MCF 10A (cell line): ENCODE measurements around the gene ATF7IP. TPM values are rescaled to one million over a fixed set of nuclear protein-coding genes. Genes with fewer than 3 reads are reported as not detected.

Experiments
- BruUV-seq: library from RNA; stranded (reverse); fragments of 400-500 nt; replicated peaks from 2 replicates; lab custom pipeline; 2021; lab: Mats Ljungman, UMichigan
- CTCF ChIA-PET: fragments of 300-600 bp; sonication (Branson Sonifier 250); formaldehyde crosslinking; extraction: SDS; loops from one replicate; lab custom pipeline; 2021; ENCODE audit warnings: antibody characterized with exemption, inconsistent platforms; lab: Yijun Ruan, JAX
- POLR2A ChIA-PET: fragments of 300-600, 350-650 bp; sonication (Branson Sonifier 250); formaldehyde crosslinking; extraction: SDS; loops from one replicate; lab custom pipeline; 2020; ENCODE audit warnings: antibody characterized with exemption, inconsistent platforms; lab: Yijun Ruan, JAX
- DNase-seq: peaks from one replicate; pipeline ENCODE4 v3.0.0-alpha.2; 2018; ENCODE audit not compliant: unreplicated experiment
- H3K27ac Mint-ChIP-seq: one replicate; pipeline ENCODE4 v1.8.0; 2022; ENCODE audit warnings: mild to moderate bottlenecking, low read depth, mixed read lengths; ENCODE audit not compliant: unreplicated experiment
- H3K27me3 Mint-ChIP-seq: one replicate; pipeline ENCODE4 v1.8.0; 2022; ENCODE audit warnings: mixed read lengths; ENCODE audit not compliant: insufficient read depth, unreplicated experiment
- H3K36me3 Mint-ChIP-seq: one replicate; pipeline ENCODE4 v1.8.0; 2022; ENCODE audit warnings: mild to moderate bottlenecking, moderate library complexity, mixed read lengths; ENCODE audit not compliant: insufficient read depth, unreplicated experiment
- H3K4me1 Mint-ChIP-seq: one replicate; pipeline ENCODE4 v1.8.0; 2022; ENCODE audit warnings: mixed read lengths; ENCODE audit not compliant: insufficient read depth, unreplicated experiment
- H3K4me3 Mint-ChIP-seq: one replicate; pipeline ENCODE4 v1.8.0; 2022; ENCODE audit warnings: mild to moderate bottlenecking, moderate library complexity, mixed read lengths; ENCODE audit not compliant: unreplicated experiment
- H3K9me3 Mint-ChIP-seq: one replicate; pipeline ENCODE4 v1.8.0; 2022; ENCODE audit warnings: mixed read lengths; ENCODE audit not compliant: unreplicated experiment
- intact Hi-C: fragments of 100-400 bp; cut with micrococcal nuclease; formaldehyde crosslinking; loops from 2 replicates; pipeline ENCODE4 v1.14.1; 2022
- total RNA-seq: library from RNA; stranded (reverse); gene quantifications from 2 replicates; pipeline ENCODE4 v1.2.3, GENCODE V29; 2022
- TF ChIP-seq, protein P1 (sequence below): fragments of 200-600 bp; IDR thresholded peaks from one replicate; pipeline ENCODE4 v1.8.0; 2022; ENCODE audit warnings: antibody characterized with exemption, mild to moderate bottlenecking; ENCODE audit not compliant: unreplicated experiment

ATF7IP gene
- total RNA-seq, 1 experiment from 2014 or later: 29.4 TPM

DNA sequence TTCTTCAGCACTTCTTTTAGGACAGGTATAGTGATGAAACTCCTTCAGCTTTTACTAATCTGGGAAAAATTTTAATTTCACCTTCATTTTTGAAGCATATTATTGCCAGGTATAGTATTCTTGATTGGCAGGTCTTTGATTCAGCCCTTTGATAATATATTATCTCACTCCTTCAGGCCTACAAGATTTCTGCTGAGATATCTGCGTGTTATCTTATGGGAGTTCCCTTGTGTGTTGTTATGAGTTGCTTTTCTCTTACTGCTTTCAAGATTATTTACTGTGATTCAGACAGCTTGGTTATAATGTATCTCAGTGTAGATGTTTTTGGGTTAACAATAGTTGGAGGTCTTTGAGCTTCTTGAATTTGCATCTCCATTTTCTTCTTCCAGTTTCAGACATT, 87.4 kb downstream of the ATF7IP start:
- CTCF ChIA-PET: interaction anchor here (0.7 to 3.2 kb wide), 5 partner anchors 11 to 267 kb away, joined by 3 to 13 read pairs (median 11); no protein-coding TSS in a partner anchor
- no peak overlapping the region for H3K4me3 Mint-ChIP-seq
- DNase-seq: no peak
- no TSS peak for BruUV-seq
- H3K27ac Mint-ChIP-seq: no peak overlapping the region
- H3K27me3 Mint-ChIP-seq: no peaks in the 10 kb centered on the region
- peaks cover 7% of the 10 kb centered on the region for H3K4me1 Mint-ChIP-seq
- peaks cover 64% of the 10 kb centered on the region for H3K36me3 Mint-ChIP-seq
- intact Hi-C loops: no loop called here
- no peaks in the 10 kb centered on the region for H3K9me3 Mint-ChIP-seq
- POLR2A ChIA-PET: interaction anchor here (0.6 to 0.9 kb wide), 3 partner anchors 11 to 17 kb away, joined by 3 to 6 read pairs (median 6); no protein-coding TSS in a partner anchor
- TF ChIP-seq, protein P1, sequence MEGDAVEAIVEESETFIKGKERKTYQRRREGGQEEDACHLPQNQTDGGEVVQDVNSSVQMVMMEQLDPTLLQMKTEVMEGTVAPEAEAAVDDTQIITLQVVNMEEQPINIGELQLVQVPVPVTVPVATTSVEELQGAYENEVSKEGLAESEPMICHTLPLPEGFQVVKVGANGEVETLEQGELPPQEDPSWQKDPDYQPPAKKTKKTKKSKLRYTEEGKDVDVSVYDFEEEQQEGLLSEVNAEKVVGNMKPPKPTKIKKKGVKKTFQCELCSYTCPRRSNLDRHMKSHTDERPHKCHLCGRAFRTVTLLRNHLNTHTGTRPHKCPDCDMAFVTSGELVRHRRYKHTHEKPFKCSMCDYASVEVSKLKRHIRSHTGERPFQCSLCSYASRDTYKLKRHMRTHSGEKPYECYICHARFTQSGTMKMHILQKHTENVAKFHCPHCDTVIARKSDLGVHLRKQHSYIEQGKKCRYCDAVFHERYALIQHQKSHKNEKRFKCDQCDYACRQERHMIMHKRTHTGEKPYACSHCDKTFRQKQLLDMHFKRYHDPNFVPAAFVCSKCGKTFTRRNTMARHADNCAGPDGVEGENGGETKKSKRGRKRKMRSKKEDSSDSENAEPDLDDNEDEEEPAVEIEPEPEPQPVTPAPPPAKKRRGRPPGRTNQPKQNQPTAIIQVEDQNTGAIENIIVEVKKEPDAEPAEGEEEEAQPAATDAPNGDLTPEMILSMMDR: no peak

DNA sequence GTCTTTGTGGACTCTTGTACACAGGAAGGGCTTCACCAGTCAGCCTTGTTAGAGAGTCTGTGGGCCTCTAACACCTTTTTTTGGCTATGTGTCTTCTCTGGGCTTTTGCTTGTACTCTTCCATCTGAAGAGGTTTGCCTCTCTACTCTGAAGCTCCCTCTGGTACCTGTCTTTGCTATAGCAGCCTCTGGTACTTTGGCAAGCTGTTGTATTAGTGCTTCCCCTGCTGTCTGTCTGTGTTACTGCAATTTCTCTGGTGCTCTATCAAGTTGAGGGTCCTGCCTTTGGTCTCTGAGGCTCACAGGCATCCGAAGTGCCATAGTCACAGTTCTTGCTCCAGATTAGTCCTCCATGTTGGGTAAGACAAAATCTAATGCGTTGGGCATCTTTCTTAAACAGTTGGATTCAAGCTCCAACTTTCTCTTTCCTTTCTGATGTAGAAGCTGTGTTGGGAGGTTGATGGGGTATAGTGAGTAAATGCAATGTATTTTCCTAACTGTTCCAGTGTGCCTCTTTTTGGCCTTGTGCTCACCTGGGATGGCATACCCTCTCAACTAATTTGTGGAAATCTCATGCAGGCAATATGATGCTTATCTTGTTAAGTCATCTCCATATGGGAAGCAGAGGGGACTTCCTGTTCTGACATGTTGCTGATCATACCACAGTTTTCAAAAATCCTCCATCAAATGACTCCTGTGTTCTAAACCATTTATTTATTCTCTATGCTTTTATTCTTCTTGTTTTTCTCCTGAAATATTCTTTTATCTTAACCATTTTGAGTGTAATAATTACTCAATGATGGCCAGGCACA, 88.8 kb downstream of the ATF7IP start:
- ChIA-PET POLR2A (interaction anchor here (0.9 kb wide), 1 partner anchor 88 kb away, joined by 6 read pairs; no protein-coding TSS in a partner anchor), CTCF (interaction anchor here (0.6 to 3.2 kb wide), 17 partner anchors 9 to 1729 kb away, joined by 3 to 13 read pairs (median 3); no protein-coding TSS in a partner anchor)
- peaks cover 7% of the 10 kb centered on the region for H3K4me1 Mint-ChIP-seq
- intact Hi-C loops: loop anchor here (1.0 to 2.0 kb wide), 2 partner anchors 87 to 216 kb away; no protein-coding TSS in a partner anchor
- H3K4me3 Mint-ChIP-seq: no peak overlapping the region
- no peak overlapping the region for H3K27ac Mint-ChIP-seq
- BruUV-seq: no TSS peak
- H3K27me3 Mint-ChIP-seq: no peaks in the 10 kb centered on the region
- H3K9me3 Mint-ChIP-seq: no peaks in the 10 kb centered on the region
- peak; percentile 55 for DNase-seq
- peaks cover 58% of the 10 kb centered on the region for H3K36me3 Mint-ChIP-seq
- TF ChIP-seq, protein P1: peak; percentile 38

DNA sequence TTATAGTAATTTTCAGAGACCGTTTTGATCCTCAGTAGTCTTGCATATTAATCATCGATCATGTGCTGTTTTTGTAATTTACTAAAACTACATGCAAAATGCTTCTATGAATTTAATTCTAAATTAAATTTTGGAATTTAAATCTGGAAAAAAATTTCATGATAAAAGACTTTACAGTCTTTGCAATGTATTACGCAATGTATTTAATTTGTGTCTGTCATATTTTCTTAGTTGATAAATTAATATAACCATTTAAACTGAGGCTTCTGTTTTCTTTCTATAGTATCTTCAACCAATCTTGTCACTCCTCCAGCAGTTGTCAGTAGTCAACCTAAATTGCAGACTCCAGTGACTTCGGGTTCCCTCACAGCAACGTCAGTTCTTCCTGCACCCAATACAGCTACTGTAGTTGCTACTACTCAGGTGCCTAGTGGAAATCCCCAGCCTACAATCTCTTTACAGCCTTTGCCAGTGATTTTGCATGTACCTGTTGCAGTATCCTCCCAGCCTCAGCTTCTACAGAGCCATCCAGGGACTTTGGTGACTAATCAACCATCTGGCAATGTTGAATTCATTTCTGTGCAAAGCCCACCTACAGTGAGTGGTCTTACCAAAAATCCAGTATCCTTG, 94.8 kb downstream of the ATF7IP start:
- ChIA-PET CTCF (interaction anchor here (0.6 kb wide), 1 partner anchor 16 kb away, joined by 4 read pairs; no protein-coding TSS in a partner anchor), POLR2A (no interaction called here)
- BruUV-seq: no TSS peak
- no peak for DNase-seq
- H3K4me1 Mint-ChIP-seq: no peaks in the 10 kb centered on the region
- H3K4me3 Mint-ChIP-seq: no peak overlapping the region
- H3K27me3 Mint-ChIP-seq: no peaks in the 10 kb centered on the region
- peaks cover 40% of the 10 kb centered on the region for H3K36me3 Mint-ChIP-seq
- no peak overlapping the region for H3K27ac Mint-ChIP-seq
- H3K9me3 Mint-ChIP-seq: peaks cover 7% of the 10 kb centered on the region
- TF ChIP-seq, protein P1: no peak
- intact Hi-C loops: no loop called here

DNA sequence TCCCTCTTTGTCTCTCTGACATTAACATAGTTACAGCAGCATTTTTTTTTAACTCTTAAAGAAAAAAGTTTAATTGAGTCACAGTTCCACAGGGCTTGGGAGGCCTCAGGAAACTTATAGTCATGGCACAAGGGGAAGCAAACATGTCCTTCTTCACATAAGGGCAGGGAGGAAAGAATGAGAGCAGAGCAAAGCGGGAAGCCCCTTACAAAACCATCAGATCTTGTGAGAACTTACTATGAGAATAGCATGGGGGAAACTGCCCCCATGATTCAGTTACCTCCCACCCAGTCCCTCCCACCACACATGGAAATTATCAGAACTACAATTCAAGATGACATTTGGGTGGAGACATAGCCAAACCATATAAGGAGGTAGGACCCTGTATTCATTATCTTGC, 106.0 kb downstream of the ATF7IP start:
- no peak overlapping the region for H3K4me3 Mint-ChIP-seq
- no TSS peak for BruUV-seq
- peaks cover 28% of the 10 kb centered on the region for H3K9me3 Mint-ChIP-seq
- DNase-seq: no peak
- no peaks in the 10 kb centered on the region for H3K27me3 Mint-ChIP-seq
- H3K36me3 Mint-ChIP-seq: peaks cover 75% of the 10 kb centered on the region
- TF ChIP-seq, protein P1: no peak
- no peaks in the 10 kb centered on the region for H3K4me1 Mint-ChIP-seq
- ChIA-PET POLR2A (no interaction called here), CTCF (no interaction called here)
- intact Hi-C loops: no loop called here
- no peak overlapping the region for H3K27ac Mint-ChIP-seq
